Activated CD4-positive, CD25-positive, alpha-beta regulatory T cell treated with anti-CD3 and anti-CD28 coated beads, Interleukin-2, amount 50 U/mL, for 24 hours (primary cell): ENCODE measurements around the gene GPR153.
A peak's percentile ranks its signal among the peaks of the same experiment; 100 is the strongest.
"Not testable (repeated sequence)": the region's sequence is repeated elsewhere in the genome, so short reads cannot be mapped to it uniquely, and the experiment has no call there.

Experiments
- ATAC-seq, 2 donors: fragments of 150-1000 bp; cut with Tn5 transposase; one replicate each; pipeline ENCODE4 v1.10.0; 2021; ENCODE audit warnings: mild to moderate bottlenecking in 1 of 2, moderate library complexity in 1 of 2

The GPR153 gene

GRCh38 chr1:6260961-6261614 lies at the start of gene GPR153:
Gene GPR153, minus strand, starts transcription at chr1:6261098. Its CDS starts 6,193 bp downstream, at chr1:6254905.
- ATAC-seq: peak; percentile 72 to 74

GRCh38 chr1:6310116-6310848 lies 49.4 kb upstream of the GPR153 start:
- ATAC-seq: no peak

- ATAC-seq: no peak
Observed at GRCh38 chr1:6309564-6309963, 48.7 kb upstream of the GPR153 start.

- no peak for ATAC-seq
Observed at GRCh38 chr1:6308449-6308848, 47.6 kb upstream of the GPR153 start.

- not testable (repeated sequence) for ATAC-seq
Observed at GRCh38 chr1:6307682-6308081, 46.8 kb upstream of the GPR153 start.

- no peak for ATAC-seq
Observed at GRCh38 chr1:6307099-6307498, 46.2 kb upstream of the GPR153 start.

- ATAC-seq: no peak
Observed at GRCh38 chr1:6303397-6304012, 42.6 kb upstream of the GPR153 start.

GRCh38 chr1:6302568-6302967 lies 41.7 kb upstream of the GPR153 start:
- ATAC-seq: no peak

- no peak for ATAC-seq
Observed at GRCh38 chr1:6301526-6301925, 40.6 kb upstream of the GPR153 start.

GRCh38 chr1:6300342-6301048 lies 39.6 kb upstream of the GPR153 start:
- no peak for ATAC-seq

GRCh38 chr1:6299557-6300165 lies 38.8 kb upstream of the GPR153 start:
- ATAC-seq: no peak

- ATAC-seq: no peak
Observed at GRCh38 chr1:6298940-6299465, 38.1 kb upstream of the GPR153 start.

- ATAC-seq: no peak
Observed at GRCh38 chr1:6298530-6298929, 37.6 kb upstream of the GPR153 start.

- ATAC-seq: no peak
Observed at GRCh38 chr1:6295910-6296309, 35.0 kb upstream of the GPR153 start.

- no peak for ATAC-seq
Observed at GRCh38 chr1:6294890-6295556, 34.1 kb upstream of the GPR153 start.

- ATAC-seq: no peak
Observed at GRCh38 chr1:6294080-6294889, 33.4 kb upstream of the GPR153 start.

GRCh38 chr1:6292102-6292501 lies 31.2 kb upstream of the GPR153 start:
- no peak for ATAC-seq

- ATAC-seq: no peak
Observed at GRCh38 chr1:6288665-6289064, 27.8 kb upstream of the GPR153 start.

GRCh38 chr1:6288026-6288425 lies 27.1 kb upstream of the GPR153 start:
- no peak for ATAC-seq

- ATAC-seq: no peak
Observed at GRCh38 chr1:6287431-6287886, 26.6 kb upstream of the GPR153 start.

GRCh38 chr1:6287029-6287428 lies 26.1 kb upstream of the GPR153 start:
- ATAC-seq: no peak
